GM23248 (cell line): ENCODE results near the gene ERC2. TPM values are rescaled to one million over a fixed set of nuclear protein-coding genes. Genes with fewer than 3 reads are reported as not detected.
A peak's percentile ranks its signal among the peaks of the same experiment; 100 is the strongest.

Experiments
- DNase-seq: peaks from one replicate; pipeline ENCODE4 v3.0.0-alpha.2; 2015
- H2AFZ ChIP-seq: fragments of 200-600 bp; sonication (generic); 2 replicates; pipeline ENCODE4 v1.6.1; 2016; ENCODE audit warnings: antibody characterized with exemption
- H3F3A ChIP-seq: fragments of 200-600 bp; sonication (generic); 2 replicates; pipeline ENCODE4 v1.6.1; 2016; ENCODE audit warnings: mild to moderate bottlenecking, antibody characterized with exemption, mixed run types; ENCODE audit not compliant: insufficient read depth
- H3K27ac ChIP-seq: fragments of 200-600 bp; sonication (generic); 2 replicates; pipeline ENCODE4 v1.5.1; 2016; ENCODE audit warnings: mild to moderate bottlenecking
- H3K27me3 ChIP-seq: fragments of 200-600 bp; sonication (generic); replicated peaks from 2 replicates; pipeline ENCODE4 v1.6.1; 2016; ENCODE audit warnings: mild to moderate bottlenecking; ENCODE audit not compliant: insufficient read depth
- H3K36me3 ChIP-seq: fragments of 200-600 bp; sonication (generic); 2 replicates; pipeline ENCODE4 v1.6.1; 2016; ENCODE audit warnings: low read depth, mild to moderate bottlenecking
- H3K4me1 ChIP-seq: fragments of 200-600 bp; sonication (generic); 2 replicates; pipeline ENCODE4 v1.6.1; 2016; ENCODE audit warnings: mild to moderate bottlenecking; ENCODE audit not compliant: insufficient read depth
- H3K4me2 ChIP-seq: fragments of 200-600 bp; sonication (generic); one replicate; pipeline ENCODE4 v1.6.1; 2016; ENCODE audit warnings: mild to moderate bottlenecking; ENCODE audit not compliant: unreplicated experiment
- H3K4me3 ChIP-seq: fragments of 200-600 bp; sonication (generic); 2 replicates; pipeline ENCODE4 v1.5.1; 2016; ENCODE audit warnings: mild to moderate bottlenecking
- H3K79me2 ChIP-seq: fragments of 200-600 bp; sonication (generic); 2 replicates; pipeline ENCODE4 v1.6.1; 2016; ENCODE audit warnings: mild to moderate bottlenecking; ENCODE audit not compliant: insufficient read depth
- H3K9ac ChIP-seq: fragments of 200-600 bp; sonication (generic); 2 replicates; pipeline ENCODE4 v1.6.1; 2016; ENCODE audit warnings: mild to moderate bottlenecking
- H3K9me2 ChIP-seq: fragments of 200-600 bp; sonication (generic); 2 replicates; pipeline ENCODE4 v1.6.1; 2016; ENCODE audit warnings: mixed run types, mild to moderate bottlenecking, moderate library complexity; ENCODE audit not compliant: insufficient read depth
- H3K9me3 ChIP-seq: fragments of 200-600 bp; sonication (generic); one replicate; pipeline ENCODE4 v1.6.1; 2017; ENCODE audit warnings: low read depth
- H4K20me1 ChIP-seq: fragments of 200-600 bp; sonication (generic); 2 replicates; pipeline ENCODE4 v1.6.0; 2016; ENCODE audit not compliant: insufficient read depth
- EZH2 ChIP-seq: fragments of 200-600 bp; sonication (generic); IDR thresholded peaks from 2 replicates; pipeline ENCODE4 v1.6.1; 2018; ENCODE audit warnings: antibody characterized with exemption, mild to moderate bottlenecking; ENCODE audit not compliant: insufficient read depth, poor library complexity, severe bottlenecking
- EZH2phosphoT487 ChIP-seq: fragments of 200-600 bp; sonication (generic); IDR thresholded peaks from 2 replicates; pipeline ENCODE4 v1.6.1; 2018; ENCODE audit warnings: antibody characterized with exemption, moderate library complexity, mild to moderate bottlenecking, low read depth; ENCODE audit not compliant: insufficient read depth
- WGBS, 2 experiments: methylation state at CpG; one replicate each; pipeline ENCODE4 v1.1.6; 2015 to 2017; ENCODE audit warnings: low lambda C conversion rate in 2 of 2, low coverage in 1 of 2; ENCODE audit errors: missing lambda C conversion rate in 2 of 2; 5-methylcytosine and 5-hydroxymethylcytosine counted together
- in situ Hi-C: fragments of 300-500 bp; cut with MboI; formaldehyde crosslinking; loops from 2 replicates; pipeline ENCODE4 v1.15.0; 2020
- polyA plus RNA-seq: library from polyadenylated mRNA; unstranded; fragments of >200 nt; fragmentation: Nextera tagmentation; extraction: Ambion mirVana; gene quantifications from 2 replicates; pipeline ENCODE4 v1.2.1, GENCODE V29; 2016
- total RNA-seq: library from RNA; depleted of rRNA; stranded (reverse); fragments of >200 nt; shearing (Covaris generic); gene quantifications from 2 replicates; pipeline ENCODE4 v1.2.3, GENCODE V29; 2014

Gene ERC2
- total and polyA plus RNA-seq, 2 experiments from 2014 or later, result not detected

- H3K79me2 ChIP-seq, result peaks cover 16% of the 10 kb centered on the region
- in situ Hi-C loops, result loop anchor here (25.0 kb wide), 1 partner anchor 1054 kb away; no protein-coding TSS in a partner anchor
- H3F3A ChIP-seq, result peaks cover 32% of the 10 kb centered on the region
- H3K9me3 ChIP-seq, result no peaks in the 10 kb centered on the region
- no peaks in the 10 kb centered on the region for H4K20me1 ChIP-seq
- H3K9me2 ChIP-seq, result no peaks in the 10 kb centered on the region
- TF ChIP-seq EZH2, result no peak
- TF ChIP-seq EZH2phosphoT487, result no peak
- peaks cover 18% of the 10 kb centered on the region for H3K4me1 ChIP-seq
- DNase-seq, result peak; percentile 81
- H3K9ac ChIP-seq, result no peak overlapping the region
- H2AFZ ChIP-seq, result 0 out of 2 replicates have a peak overlapping the region, but pooled peaks have one; percentile 27
- WGBS, 2 experiments, result 5 to 8% methylated on average over 7 of the region's 7 CpGs
- H3K27ac ChIP-seq, result peak overlapping the region; percentile 19; the same call in 1 of the 2 replicates
- no peaks in the 10 kb centered on the region for H3K36me3 ChIP-seq
- no peaks in the 10 kb centered on the region for H3K27me3 ChIP-seq
- H3K4me3 ChIP-seq, result no peak overlapping the region
- H3K4me2 ChIP-seq, result peak overlapping the region; percentile 36
Observed at GRCh38 chr3:55491296-55491816, 976.9 kb downstream of the ERC2 start.

- no peak overlapping the region for H3K4me2 ChIP-seq
- H2AFZ ChIP-seq, result no peak overlapping the region
- H3K4me1 ChIP-seq, result peaks cover 18% of the 10 kb centered on the region
- no peaks in the 10 kb centered on the region for H3K9me2 ChIP-seq
- no peak for DNase-seq
- no peak overlapping the region for H3K4me3 ChIP-seq
- no peak overlapping the region for H3K27ac ChIP-seq
- H3K9me3 ChIP-seq, result no peaks in the 10 kb centered on the region
- H3K9ac ChIP-seq, result no peak overlapping the region
- H3K27me3 ChIP-seq, result no peaks in the 10 kb centered on the region
- H4K20me1 ChIP-seq, result no peaks in the 10 kb centered on the region
- TF ChIP-seq EZH2phosphoT487, result no peak
- TF ChIP-seq EZH2, result no peak
- H3K36me3 ChIP-seq, result no peaks in the 10 kb centered on the region; the same call in 1 of the 2 replicates
- H3K79me2 ChIP-seq, result peaks cover 26% of the 10 kb centered on the region
- H3F3A ChIP-seq, result peaks cover 37% of the 10 kb centered on the region
- 68 to 72% methylated on average over 3 of the region's 3 CpGs for WGBS, 2 experiments
- in situ Hi-C loops, result loop anchor here (25.0 kb wide), 1 partner anchor 1053 kb away; no protein-coding TSS in a partner anchor
Observed at GRCh38 chr3:55490276-55490913, 977.9 kb downstream of the ERC2 start.

GRCh38 chr3:55489798-55490132 lies 978.5 kb downstream of the ERC2 start:
- Histone ChIP-seq H3F3A (peaks cover 39% of the 10 kb centered on the region), H4K20me1 (no peaks in the 10 kb centered on the region), H3K9me3 (no peaks in the 10 kb centered on the region), H3K4me3 (no peak overlapping the region), H3K27me3 (no peaks in the 10 kb centered on the region), H3K9me2 (no peaks in the 10 kb centered on the region), H3K36me3 (no peaks in the 10 kb centered on the region; the same call in 1 of the 2 replicates), H3K4me1 (peaks cover 18% of the 10 kb centered on the region), H3K4me2 (no peak overlapping the region), H2AFZ (no peak overlapping the region), H3K9ac (no peak overlapping the region), H3K79me2 (peaks cover 30% of the 10 kb centered on the region), H3K27ac (no peak overlapping the region)
- in situ Hi-C loops, result loop anchor here (10.0 to 25.0 kb wide), 3 partner anchors 325 to 1052 kb away; no protein-coding TSS in a partner anchor
- TF ChIP-seq EZH2phosphoT487, result no peak
- 63 to 67% methylated on average over 17 of the region's 17 CpGs for WGBS, 2 experiments
- DNase-seq, result no peak

- in situ Hi-C loops, result loop anchor here (10.0 to 25.0 kb wide), 3 partner anchors 324 to 1051 kb away; no protein-coding TSS in a partner anchor
- TF ChIP-seq EZH2phosphoT487, result no peak
- TF ChIP-seq EZH2, result no peak
- peak overlapping the region; percentile 86 for H3K27ac ChIP-seq
- no peaks in the 10 kb centered on the region for H3K9me2 ChIP-seq
- H3K27me3 ChIP-seq, result no peaks in the 10 kb centered on the region
- H2AFZ ChIP-seq, result peak overlapping the region; percentile 84
- no peaks in the 10 kb centered on the region for H4K20me1 ChIP-seq
- peaks cover 43% of the 10 kb centered on the region for H3K79me2 ChIP-seq
- WGBS, 2 experiments, result 1 to 3% methylated on average over 30 of the region's 30 CpGs
- H3F3A ChIP-seq, result peaks cover 47% of the 10 kb centered on the region
- no peaks in the 10 kb centered on the region; the same call in 1 of the 2 replicates for H3K36me3 ChIP-seq
- H3K4me1 ChIP-seq, result peaks cover 18% of the 10 kb centered on the region
- H3K9me3 ChIP-seq, result no peaks in the 10 kb centered on the region
- peak overlapping the region; percentile 100 for H3K4me2 ChIP-seq
- peak overlapping the region; percentile 92 for H3K9ac ChIP-seq
- DNase-seq, result peak; percentile 86
- H3K4me3 ChIP-seq, result peak overlapping the region; percentile 97
Observed at GRCh38 chr3:55488398-55489055, 979.7 kb downstream of the ERC2 start.
